ENCODE results near the gene OXER1.

- TF ChIP-seq FOXM1 (CRISPR knock-in tag; IDR thresholded peaks at IDR 0.05) (no peak), RFX5 (IDR thresholded peaks at IDR 0.05; ENCODE audit: low read depth, low read length) (no peak), ZFP36 (IDR thresholded peaks at IDR 0.05; ENCODE audit: borderline replicate concordance, low read depth, low read length, partially characterized antibody) (no peak), EP300 (IDR thresholded peaks at IDR 0.05; ENCODE audit: low read depth in 2 of 2, low read length in 2 of 2) (no peak), EP300 (CRISPR knock-in tag; IDR thresholded peaks at IDR 0.05; ENCODE audit: borderline replicate concordance) (no peak), BCLAF1 (IDR thresholded peaks at IDR 0.05) (no peak), POLR2A (IDR thresholded peaks at IDR 0.05; ENCODE audit: insufficient read depth in 1 of 2, low read depth in 2 of 2, low read length in 2 of 2) (no peak), CTCF (CRISPR knock-in tag; IDR thresholded peaks at IDR 0.05) (no peak), ZNF3 (CRISPR knock-in tag; IDR thresholded peaks at IDR 0.05) (no peak), RELA (CRISPR knock-in tag; IDR thresholded peaks at IDR 0.05) (no peak), ARNTL (CRISPR knock-in tag; IDR thresholded peaks at IDR 0.05) (no peak)
Measured at GRCh38 chr2:42752816-42753813, 10.8 kb downstream of the OXER1 start.
